ENCODE data around the gene RBMS1. TPM values are rescaled to one million over a fixed set of nuclear protein-coding genes. Genes with fewer than 3 reads are reported as not detected.

Gene RBMS1
- total and polyA plus RNA-seq, 2 of the 4 experiments (the other 2 are of a cell fraction): 43.5 to 64.9 TPM

DNA sequence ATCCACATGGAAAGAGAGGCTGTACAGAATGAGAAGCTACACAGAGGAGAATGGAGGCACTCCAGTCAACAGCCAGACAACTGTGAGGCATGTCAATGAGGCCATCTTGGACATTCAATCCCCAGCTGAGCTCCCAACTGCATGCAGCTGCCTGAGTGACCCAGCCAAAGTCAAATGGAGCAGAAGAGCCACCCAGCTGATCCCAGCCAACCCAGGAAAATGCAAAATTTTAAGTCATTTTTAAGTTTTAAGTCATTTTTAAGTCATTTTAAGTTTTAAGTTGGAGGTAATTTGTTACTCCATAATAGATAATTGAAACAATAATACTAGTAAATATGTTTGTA lies 63.6 kb downstream of the RBMS1 start:
- dilution Hi-C loops (cut with HindIII; ENCODE audit: low sequenced_read_pairs, unreplicated experiment): no loop called here
- DNase-seq (no peak), ATAC-seq (ENCODE audit: low read depth) (no peak)
- Histone ChIP-seq H3K4me2 (ENCODE audit: low read depth, low read length) (no peak overlapping the region), H3K23ac (ENCODE audit: low read depth, low read length) (no peak overlapping the region), H2BK120ac (ENCODE audit: low read depth, low read length) (no peak overlapping the region), H3K9ac (ENCODE audit: low read depth, low read length) (no peak overlapping the region), H2AK9ac (replicated peaks; ENCODE audit: low read depth, low read length, poor library complexity) (no peak overlapping the region), H3K56ac (ENCODE audit: extremely low read depth, insufficient read depth, low read length) (no peak overlapping the region), H4K20me1 (ENCODE audit: insufficient read depth, low read length) (0 out of 2 replicates have a peak, but pooled peaks cover 8% of the 10 kb centered on the region), H3K9me3 (ENCODE audit: control insufficient read depth, insufficient read depth, low read length) (peaks cover 4% of the 10 kb centered on the region), H3K79me1 (ENCODE audit: low read depth in 1 of 2, low read length in 2 of 2) (peaks cover 29 to 66% of the 10 kb centered on the region in 2 experiments), H3K4ac (ENCODE audit: low read depth, low read length) (peak overlapping the region; percentile 19; the same call in 1 of the 2 replicates), H2BK15ac (ENCODE audit: low read depth, low read length) (peak overlapping the region; percentile 54; the same call in 2 of the 3 replicates), H3K18ac (ENCODE audit: low read depth, low read length) (no peak overlapping the region), H3K4me3 (ENCODE audit: insufficient read depth, low read depth, low read length) (no peak overlapping the region), H4K8ac (ENCODE audit: low read depth in 2 of 2, low read length in 2 of 2) (peak overlapping the region in 1 of 2 experiments; percentile 12; a peak in 1 of 4 replicates), H3K27me3 (ENCODE audit: control insufficient read depth, insufficient read depth, low read length) (no peaks in the 10 kb centered on the region), H2BK20ac (ENCODE audit: low read depth, low read length) (no peak overlapping the region), H3K9me1 (ENCODE audit: insufficient read depth, low read length) (peaks cover 6% of the 10 kb centered on the region; the same call in 1 of the 2 replicates), H3K36me3 (ENCODE audit: control insufficient read depth, insufficient read depth, low read length) (peaks cover 7% of the 10 kb centered on the region), H2BK5ac (ENCODE audit: low read depth, low read length, poor library complexity, severe bottlenecking) (no peak overlapping the region), H2AK5ac (ENCODE audit: low read depth, low read length) (peak overlapping the region; percentile 29; the same call in 1 of the 2 replicates), H2AFZ (replicated peaks; ENCODE audit: low read length, poor library complexity) (no peak overlapping the region), H4K5ac (ENCODE audit: low read depth, low read length) (no peak overlapping the region), H3K14ac (replicated peaks; ENCODE audit: low read depth, low read length) (no peak overlapping the region), H3K4me1 (ENCODE audit: control insufficient read depth, insufficient read depth, low read length) (peaks cover 16% of the 10 kb centered on the region), H3K27ac (ENCODE audit: insufficient read depth, low read length) (peak overlapping the region; percentile 56; the same call in 1 of the 2 replicates), H4K91ac (ENCODE audit: insufficient read depth, low read depth, low read length) (no peak overlapping the region)
- ChIA-PET POLR2A (ENCODE audit: unreplicated experiment) (no interaction called here), CTCF (interaction anchor here (0.6 to 1.3 kb wide), 2 partner anchors 11 to 540 kb away, joined by 3 read pairs; no protein-coding TSS in a partner anchor)
- TF ChIP-seq POLR2A (IDR thresholded peaks at IDR 0.05; ENCODE audit: low read depth, low read length) (no peak), USF2 (IDR thresholded peaks at IDR 0.05; ENCODE audit: low read depth, low read length) (no peak), CHD1 (IDR thresholded peaks at IDR 0.05; ENCODE audit: low read depth, low read length) (no peak), BHLHE40 (IDR thresholded peaks at IDR 0.05; ENCODE audit: low read depth, low read length) (no peak), MXI1 (IDR thresholded peaks at IDR 0.05; ENCODE audit: borderline replicate concordance, low read depth, low read length) (no peak), RFX5 (IDR thresholded peaks at IDR 0.05; ENCODE audit: low read depth, low read length) (no peak), RCOR1 (IDR thresholded peaks at IDR 0.05; ENCODE audit: insufficient replicate concordance, low read length) (no peak), NFE2L2 (IDR thresholded peaks at IDR 0.05; ENCODE audit: low read depth, low read length) (no peak), MAFK (IDR thresholded peaks at IDR 0.05; ENCODE audit: low read depth, low read length) (no peak), SMC3 (IDR thresholded peaks at IDR 0.05; ENCODE audit: low read depth, low read length) (no peak)
- TF ChIP-seq, protein P1, sequence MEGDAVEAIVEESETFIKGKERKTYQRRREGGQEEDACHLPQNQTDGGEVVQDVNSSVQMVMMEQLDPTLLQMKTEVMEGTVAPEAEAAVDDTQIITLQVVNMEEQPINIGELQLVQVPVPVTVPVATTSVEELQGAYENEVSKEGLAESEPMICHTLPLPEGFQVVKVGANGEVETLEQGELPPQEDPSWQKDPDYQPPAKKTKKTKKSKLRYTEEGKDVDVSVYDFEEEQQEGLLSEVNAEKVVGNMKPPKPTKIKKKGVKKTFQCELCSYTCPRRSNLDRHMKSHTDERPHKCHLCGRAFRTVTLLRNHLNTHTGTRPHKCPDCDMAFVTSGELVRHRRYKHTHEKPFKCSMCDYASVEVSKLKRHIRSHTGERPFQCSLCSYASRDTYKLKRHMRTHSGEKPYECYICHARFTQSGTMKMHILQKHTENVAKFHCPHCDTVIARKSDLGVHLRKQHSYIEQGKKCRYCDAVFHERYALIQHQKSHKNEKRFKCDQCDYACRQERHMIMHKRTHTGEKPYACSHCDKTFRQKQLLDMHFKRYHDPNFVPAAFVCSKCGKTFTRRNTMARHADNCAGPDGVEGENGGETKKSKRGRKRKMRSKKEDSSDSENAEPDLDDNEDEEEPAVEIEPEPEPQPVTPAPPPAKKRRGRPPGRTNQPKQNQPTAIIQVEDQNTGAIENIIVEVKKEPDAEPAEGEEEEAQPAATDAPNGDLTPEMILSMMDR (conservative IDR thresholded peaks at IDR 0.05; ENCODE audit: low read depth, low read length): no peak
- in situ Hi-C loops (cut with MboI; ENCODE audit: low sequenced_read_pairs): no loop called here
- intact Hi-C loops (cut with micrococcal nuclease): no loop called here
- BruUV-seq (replicated peaks): no TSS peak

Measured in IMR-90 (cell line).